Cardiac atrium fibroblast (primary cell): ENCODE data around the gene FER. TPM values are rescaled to one million over a fixed set of nuclear protein-coding genes. Genes with fewer than 3 reads are reported as not detected.

Source experiments
- total RNA-seq: library from RNA; depleted of rRNA; stranded (reverse); fragments of >200 nt; gene quantifications from 2 replicates; pipeline ENCODE4 v1.2.3, GENCODE V29; 2015

Gene FER
- total RNA-seq, result 14.3 and 27.2 TPM in 2 replicates

GRCh38 chr5:108747774-108748400, at the start of gene FER:
FER (plus strand) TSS chr5:108747897; CDS start chr5:108798183, 50,286 bp downstream.

